ENCODE results near the gene UTF1. TPM values are rescaled to one million over a fixed set of nuclear protein-coding genes. Genes with fewer than 3 reads are reported as not detected.
"Not testable (repeated sequence)": the region's sequence is repeated elsewhere in the genome, so short reads cannot be mapped to it uniquely, and the experiment has no call there.

Gene UTF1
- polyA plus RNA-seq, 1 donor from 2014 or later: not detected

DNA sequence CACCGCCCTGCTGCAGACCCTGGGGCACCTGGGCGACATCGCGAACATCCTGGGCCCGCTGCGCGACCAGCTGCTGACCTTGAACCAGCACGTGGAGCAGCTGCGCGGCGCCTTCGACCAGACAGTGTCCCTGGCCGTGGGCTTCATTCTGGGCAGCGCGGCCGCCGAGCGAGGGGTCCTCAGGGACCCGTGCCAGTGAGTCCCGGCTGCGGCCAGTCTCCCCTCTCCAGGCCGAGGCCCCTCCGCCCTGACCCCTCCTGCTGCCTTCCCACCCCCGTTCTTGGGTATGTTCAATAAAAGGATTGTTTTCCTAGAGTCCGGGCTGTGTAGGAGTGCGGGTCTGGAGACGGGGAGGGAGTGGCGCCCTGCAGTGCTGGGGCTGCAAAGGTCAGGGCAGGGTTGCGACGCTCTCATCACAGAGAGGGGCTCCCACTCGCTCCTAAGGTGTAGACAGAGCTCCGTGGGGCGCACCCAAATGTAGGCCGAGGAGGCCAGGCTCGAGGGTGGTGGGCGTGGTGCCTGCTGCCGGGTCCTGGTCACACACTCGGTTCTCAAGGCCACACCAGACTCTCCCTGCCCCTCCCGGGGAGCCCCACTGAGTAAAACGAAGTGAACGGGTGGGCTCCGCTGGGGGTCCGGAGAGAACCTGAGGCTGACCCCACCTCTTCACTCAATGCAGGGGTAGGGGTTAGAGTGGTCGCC lies 1.4 kb downstream of the UTF1 start:
- Histone ChIP-seq H4K20me1 (ENCODE audit: insufficient read depth) (no peaks in the 10 kb centered on the region), H3K27ac (ENCODE audit: low read length) (no peak overlapping the region), H3K4me3 (ENCODE audit: low read length) (no peak overlapping the region), H3K9me2 (ENCODE audit: insufficient read depth, low read length) (no peaks in the 10 kb centered on the region), H3K9ac (ENCODE audit: low read length) (no peak overlapping the region), H2AFZ (ENCODE audit: low read depth, low read length) (no peak overlapping the region), H3K27me3 (ENCODE audit: insufficient read depth, low read depth, low read length) (peaks cover 74% of the 10 kb centered on the region), H3K4me2 (ENCODE audit: low read length) (no peak overlapping the region), H3F3A (ENCODE audit: insufficient read depth, low read length, poor library complexity, severe bottlenecking) (no peaks in the 10 kb centered on the region), H3K9me3 (ENCODE audit: low read length) (no peaks in the 10 kb centered on the region), H3K36me3 (ENCODE audit: insufficient read depth, low read length) (no peaks in the 10 kb centered on the region), H3K79me2 (replicated peaks; ENCODE audit: insufficient read depth, low read length) (no peaks in the 10 kb centered on the region)
- TF ChIP-seq MXI1 (conservative IDR thresholded peaks at IDR 0.05; ENCODE audit: poor library complexity, severe bottlenecking): no peak
- TF ChIP-seq EZH2 (IDR thresholded peaks at IDR 0.05; ENCODE audit: borderline replicate concordance, insufficient read depth, low read length, poor library complexity, severe bottlenecking): peak; percentile 28

DNA sequence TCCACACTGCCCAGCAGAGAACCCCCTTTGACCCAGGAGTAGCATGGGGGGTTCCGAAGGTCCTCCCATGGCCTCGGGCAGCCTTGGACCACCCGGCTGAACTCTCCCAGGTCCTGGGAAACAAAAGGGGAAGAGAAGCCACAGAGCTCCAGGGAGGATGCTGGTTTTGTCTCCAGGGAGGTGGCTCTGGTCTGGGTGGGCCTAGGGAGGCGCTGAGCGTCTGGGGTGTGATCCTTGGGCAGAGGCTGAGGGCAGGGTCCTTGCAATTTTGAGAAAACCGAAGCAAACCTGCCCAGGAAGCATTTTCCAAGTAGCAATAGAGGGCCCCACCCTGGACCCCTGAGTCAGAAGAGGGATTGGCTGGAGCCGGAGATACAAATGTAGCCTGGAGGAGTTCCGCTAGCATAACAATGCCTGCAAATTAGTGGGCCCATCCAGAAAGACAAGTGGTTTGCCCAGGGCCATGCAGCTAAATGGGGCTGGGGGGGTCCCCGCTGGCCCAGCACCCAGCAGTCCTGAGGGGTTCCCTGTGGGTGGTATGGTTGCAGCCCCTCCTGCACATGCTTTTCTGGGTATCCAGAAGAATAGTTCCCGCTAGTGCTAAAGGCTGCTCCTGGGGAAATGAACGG lies 2.0 kb downstream of the UTF1 start:
- H2AFZ ChIP-seq (ENCODE audit: low read depth, low read length): no peak overlapping the region
- no peak overlapping the region for H3K9ac ChIP-seq (ENCODE audit: low read length)
- H3K79me2 ChIP-seq (replicated peaks; ENCODE audit: insufficient read depth, low read length): no peaks in the 10 kb centered on the region
- no peaks in the 10 kb centered on the region for H3K36me3 ChIP-seq (ENCODE audit: insufficient read depth, low read length)
- no peaks in the 10 kb centered on the region for H4K20me1 ChIP-seq (ENCODE audit: insufficient read depth)
- peaks cover 80% of the 10 kb centered on the region for H3K27me3 ChIP-seq (ENCODE audit: insufficient read depth, low read depth, low read length)
- TF ChIP-seq TAF1 (IDR thresholded peaks at IDR 0.05; ENCODE audit: low read depth): no peak
- no peak overlapping the region for H3K27ac ChIP-seq (ENCODE audit: low read length)
- H3K9me3 ChIP-seq (ENCODE audit: low read length): no peaks in the 10 kb centered on the region
- H3K9me2 ChIP-seq (ENCODE audit: insufficient read depth, low read length): no peaks in the 10 kb centered on the region
- no peak overlapping the region for H3K4me3 ChIP-seq (ENCODE audit: low read length)
- H3K4me2 ChIP-seq (ENCODE audit: low read length): no peak overlapping the region
- no peaks in the 10 kb centered on the region for H3F3A ChIP-seq (ENCODE audit: insufficient read depth, low read length, poor library complexity, severe bottlenecking)

DNA sequence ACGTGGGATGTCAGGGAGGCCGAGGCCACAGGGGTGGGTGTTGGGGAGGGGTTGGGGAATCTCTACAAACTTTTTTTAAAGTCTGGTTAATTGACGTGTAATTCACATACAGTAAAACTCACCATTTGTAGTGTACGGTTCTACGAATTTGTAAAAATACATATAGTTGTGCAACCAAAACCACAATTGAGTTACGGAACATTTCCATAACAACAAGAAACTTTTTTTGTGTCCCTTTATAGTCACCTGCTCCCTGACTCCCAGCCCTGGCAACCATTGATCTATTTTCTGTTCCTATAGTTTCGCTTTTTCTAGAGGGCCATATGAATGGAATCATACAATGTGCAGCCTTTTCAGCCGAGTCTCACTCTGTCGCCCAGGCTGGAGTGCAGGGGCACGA lies 4.8 kb downstream of the UTF1 start:
- H3K9me3 ChIP-seq (ENCODE audit: low read length); H3K9ac ChIP-seq (ENCODE audit: low read length); H4K20me1 ChIP-seq (ENCODE audit: insufficient read depth); H3K36me3 ChIP-seq (ENCODE audit: insufficient read depth, low read length); H2AFZ ChIP-seq (ENCODE audit: low read depth, low read length); H3K4me2 ChIP-seq (ENCODE audit: low read length); H3K9me2 ChIP-seq (ENCODE audit: insufficient read depth, low read length); H3K27ac ChIP-seq (ENCODE audit: low read length); H3K4me3 ChIP-seq (ENCODE audit: low read length); H3K79me2 ChIP-seq (replicated peaks; ENCODE audit: insufficient read depth, low read length); H3F3A ChIP-seq (ENCODE audit: insufficient read depth, low read length, poor library complexity, severe bottlenecking): not testable (repeated sequence)
- H3K27me3 ChIP-seq (ENCODE audit: insufficient read depth, low read depth, low read length): peaks cover 89% of the 10 kb centered on the region

DNA sequence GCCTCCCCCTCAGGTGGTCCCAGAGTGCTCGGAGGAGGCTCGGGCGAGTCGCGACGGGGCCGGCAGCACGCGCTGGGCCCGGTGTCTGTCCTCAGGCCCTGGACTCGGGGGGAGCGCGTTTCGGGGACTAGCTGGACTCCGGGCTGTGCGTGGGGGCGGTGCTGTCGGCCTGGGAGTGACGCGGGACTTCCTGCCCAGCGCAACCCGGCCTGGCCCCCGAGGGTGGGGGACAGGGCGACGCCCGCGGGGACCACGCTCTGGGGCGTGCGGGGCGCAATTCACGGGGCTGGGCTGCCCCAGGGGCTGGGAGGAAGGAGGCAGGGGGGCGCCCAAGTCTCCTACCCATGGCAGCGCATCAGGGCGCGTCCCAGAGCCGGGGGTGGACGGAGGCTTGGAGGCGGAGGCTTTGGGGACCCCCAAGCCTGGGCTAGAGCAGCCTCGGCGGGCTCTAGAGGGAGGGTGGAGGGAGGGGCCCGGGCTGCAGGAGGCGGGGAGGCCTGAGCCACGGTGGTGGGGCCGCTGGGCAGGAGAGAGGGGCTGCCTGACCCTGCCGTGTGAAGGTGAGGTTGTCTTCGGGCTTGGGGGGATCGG lies 5.3 kb downstream of the UTF1 start:
- H4K20me1 ChIP-seq (ENCODE audit: insufficient read depth): no peaks in the 10 kb centered on the region
- no peaks in the 10 kb centered on the region for H3K9me2 ChIP-seq (ENCODE audit: insufficient read depth, low read length)
- peaks cover 87% of the 10 kb centered on the region for H3K27me3 ChIP-seq (ENCODE audit: insufficient read depth, low read depth, low read length)
- no peak overlapping the region for H3K4me2 ChIP-seq (ENCODE audit: low read length)
- H2AFZ ChIP-seq (ENCODE audit: low read depth, low read length): no peak overlapping the region
- no peaks in the 10 kb centered on the region for H3F3A ChIP-seq (ENCODE audit: insufficient read depth, low read length, poor library complexity, severe bottlenecking)
- H3K79me2 ChIP-seq (replicated peaks; ENCODE audit: insufficient read depth, low read length): no peaks in the 10 kb centered on the region
- TF ChIP-seq, protein P1, sequence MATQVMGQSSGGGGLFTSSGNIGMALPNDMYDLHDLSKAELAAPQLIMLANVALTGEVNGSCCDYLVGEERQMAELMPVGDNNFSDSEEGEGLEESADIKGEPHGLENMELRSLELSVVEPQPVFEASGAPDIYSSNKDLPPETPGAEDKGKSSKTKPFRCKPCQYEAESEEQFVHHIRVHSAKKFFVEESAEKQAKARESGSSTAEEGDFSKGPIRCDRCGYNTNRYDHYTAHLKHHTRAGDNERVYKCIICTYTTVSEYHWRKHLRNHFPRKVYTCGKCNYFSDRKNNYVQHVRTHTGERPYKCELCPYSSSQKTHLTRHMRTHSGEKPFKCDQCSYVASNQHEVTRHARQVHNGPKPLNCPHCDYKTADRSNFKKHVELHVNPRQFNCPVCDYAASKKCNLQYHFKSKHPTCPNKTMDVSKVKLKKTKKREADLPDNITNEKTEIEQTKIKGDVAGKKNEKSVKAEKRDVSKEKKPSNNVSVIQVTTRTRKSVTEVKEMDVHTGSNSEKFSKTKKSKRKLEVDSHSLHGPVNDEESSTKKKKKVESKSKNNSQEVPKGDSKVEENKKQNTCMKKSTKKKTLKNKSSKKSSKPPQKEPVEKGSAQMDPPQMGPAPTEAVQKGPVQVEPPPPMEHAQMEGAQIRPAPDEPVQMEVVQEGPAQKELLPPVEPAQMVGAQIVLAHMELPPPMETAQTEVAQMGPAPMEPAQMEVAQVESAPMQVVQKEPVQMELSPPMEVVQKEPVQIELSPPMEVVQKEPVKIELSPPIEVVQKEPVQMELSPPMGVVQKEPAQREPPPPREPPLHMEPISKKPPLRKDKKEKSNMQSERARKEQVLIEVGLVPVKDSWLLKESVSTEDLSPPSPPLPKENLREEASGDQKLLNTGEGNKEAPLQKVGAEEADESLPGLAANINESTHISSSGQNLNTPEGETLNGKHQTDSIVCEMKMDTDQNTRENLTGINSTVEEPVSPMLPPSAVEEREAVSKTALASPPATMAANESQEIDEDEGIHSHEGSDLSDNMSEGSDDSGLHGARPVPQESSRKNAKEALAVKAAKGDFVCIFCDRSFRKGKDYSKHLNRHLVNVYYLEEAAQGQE (IDR thresholded peaks at IDR 0.05; ENCODE audit: borderline replicate concordance): no peak
- TF ChIP-seq POLR2AphosphoS5 (IDR thresholded peaks at IDR 0.05): no peak
- TF ChIP-seq TAF1 (IDR thresholded peaks at IDR 0.05; ENCODE audit: low read depth): no peak
- TF ChIP-seq EZH2 (IDR thresholded peaks at IDR 0.05; ENCODE audit: borderline replicate concordance, insufficient read depth, low read length, poor library complexity, severe bottlenecking): no peak
- no peak for TF ChIP-seq SMC3 (conservative IDR thresholded peaks at IDR 0.05; ENCODE audit: poor library complexity)
- no peak for TF ChIP-seq MXI1 (conservative IDR thresholded peaks at IDR 0.05; ENCODE audit: poor library complexity, severe bottlenecking)
- no peak for TF ChIP-seq RAD21 (conservative IDR thresholded peaks at IDR 0.05)
- H3K27ac ChIP-seq (ENCODE audit: low read length): no peak overlapping the region
- no peak overlapping the region for H3K4me3 ChIP-seq (ENCODE audit: low read length)
- no peak overlapping the region for H3K9ac ChIP-seq (ENCODE audit: low read length)
- H3K36me3 ChIP-seq (ENCODE audit: insufficient read depth, low read length): no peaks in the 10 kb centered on the region
- H3K9me3 ChIP-seq (ENCODE audit: low read length): no peaks in the 10 kb centered on the region
